ENCODE data around the gene ELL. TPM values are rescaled to one million over a fixed set of nuclear protein-coding genes. Genes with fewer than 3 reads are reported as not detected.

ELL gene
- total RNA-seq, 2 donors from 2014 or later, result 10.7 to 44.4 TPM

GRCh38 chr19:18428173-18428786 lies 93.6 kb downstream of the ELL start:
- H3K4me1 ChIP-seq (replicated peaks), result no peaks in the 10 kb centered on the region
- H3K9me3 ChIP-seq, result no peaks in the 10 kb centered on the region
- TF ChIP-seq POLR2A (IDR thresholded peaks at IDR 0.05), result no peak
- TF ChIP-seq POLR2AphosphoS5 (IDR thresholded peaks at IDR 0.05), result no peak
- TF ChIP-seq CTCF (IDR thresholded peaks at IDR 0.05), result no peak
- H3K27ac ChIP-seq, result peak overlapping the region in 1 of 2 donors; percentile 41
- no peak overlapping the region for H3K4me3 ChIP-seq
- H3K27me3 ChIP-seq (replicated peaks; ENCODE audit: insufficient read depth), result no peaks in the 10 kb centered on the region
- DNase-seq (ENCODE audit: low spot score), result no peak
- intact Hi-C loops (cut with DNase I), result no loop called here
- 62% methylated on average over 11 of the region's 17 CpGs for WGBS
- no peaks in the 10 kb centered on the region for H3K36me3 ChIP-seq

- Histone ChIP-seq H3K27me3 (replicated peaks; ENCODE audit: insufficient read depth) (no peaks in the 10 kb centered on the region), H3K4me1 (replicated peaks) (no peaks in the 10 kb centered on the region), H3K27ac (no peak overlapping the region), H3K36me3 (no peaks in the 10 kb centered on the region), H3K9me3 (no peaks in the 10 kb centered on the region), H3K4me3 (no peak overlapping the region)
- no peak for TF ChIP-seq CTCF (IDR thresholded peaks at IDR 0.05)
- no peak for TF ChIP-seq POLR2A (IDR thresholded peaks at IDR 0.05)
- TF ChIP-seq POLR2AphosphoS5 (IDR thresholded peaks at IDR 0.05), result no peak
- WGBS, result 85% methylated on average over 11 of the region's 12 CpGs
- no peak for DNase-seq (ENCODE audit: low spot score)
- intact Hi-C loops (cut with DNase I), result no loop called here
These were observed 94.1 kb downstream of the ELL start for GRCh38 chr19:18427743-18428113.

GRCh38 chr19:18427080-18427742 lies 94.7 kb downstream of the ELL start:
- H3K27ac ChIP-seq, result no peak overlapping the region
- intact Hi-C loops (cut with DNase I), result no loop called here
- no peaks in the 10 kb centered on the region for H3K27me3 ChIP-seq (replicated peaks; ENCODE audit: insufficient read depth)
- DNase-seq (ENCODE audit: low spot score), result no peak
- whole genome bisulfite sequencing, result 78% methylated on average over 16 of the region's 16 CpGs
- TF ChIP-seq CTCF (IDR thresholded peaks at IDR 0.05) (no peak), POLR2A (IDR thresholded peaks at IDR 0.05) (no peak), POLR2AphosphoS5 (IDR thresholded peaks at IDR 0.05) (no peak)
- H3K36me3 ChIP-seq, result no peaks in the 10 kb centered on the region
- no peaks in the 10 kb centered on the region for H3K9me3 ChIP-seq
- no peaks in the 10 kb centered on the region for H3K4me1 ChIP-seq (replicated peaks)
- no peak overlapping the region for H3K4me3 ChIP-seq

- no peaks in the 10 kb centered on the region for H3K36me3 ChIP-seq
- H3K4me3 ChIP-seq, result no peak overlapping the region
- 63% methylated on average over 7 of the region's 8 CpGs for WGBS
- no peak for DNase-seq (ENCODE audit: low spot score)
- no peaks in the 10 kb centered on the region for H3K9me3 ChIP-seq
- intact Hi-C loops (cut with DNase I), result no loop called here
- no peaks in the 10 kb centered on the region for H3K4me1 ChIP-seq (replicated peaks)
- no peak for TF ChIP-seq CTCF (IDR thresholded peaks at IDR 0.05)
- TF ChIP-seq POLR2AphosphoS5 (IDR thresholded peaks at IDR 0.05), result no peak
- no peak for TF ChIP-seq POLR2A (IDR thresholded peaks at IDR 0.05)
- peak overlapping the region in 1 of 2 donors; percentile 9 for H3K27ac ChIP-seq
- H3K27me3 ChIP-seq (replicated peaks; ENCODE audit: insufficient read depth), result no peaks in the 10 kb centered on the region
These were observed 95.5 kb downstream of the ELL start for GRCh38 chr19:18426416-18426767.
